HPDE6-E6E7 (cell line): ENCODE measurements around the gene TTC4.

Source experiments
- DNase-seq: peaks from one replicate; pipeline ENCODE4 v3.0.0; 2011; ENCODE audit warnings: missing footprints; ENCODE audit errors: extremely low spot score

Gene TTC4

DNA sequence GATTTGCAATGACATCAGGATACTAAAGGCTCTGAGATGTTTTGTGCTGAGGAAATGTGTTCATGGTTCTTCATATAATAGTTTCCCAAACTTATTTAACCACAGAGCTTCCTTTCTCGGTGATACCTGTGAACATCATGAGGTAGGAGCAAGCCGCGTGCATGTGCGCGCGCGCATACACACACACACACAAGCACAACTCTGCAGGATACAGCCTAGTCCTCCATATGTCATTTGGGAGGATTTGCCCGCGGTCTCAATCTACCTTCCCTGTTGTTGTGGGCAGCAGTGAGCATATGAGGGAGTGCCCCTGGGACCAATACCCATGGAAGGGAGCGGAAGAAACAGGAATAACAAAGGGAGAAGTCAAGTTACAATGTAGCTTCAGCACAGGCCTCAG lies 12.2 kb upstream of the TTC4 start:
- no peak for DNase-seq

DNA sequence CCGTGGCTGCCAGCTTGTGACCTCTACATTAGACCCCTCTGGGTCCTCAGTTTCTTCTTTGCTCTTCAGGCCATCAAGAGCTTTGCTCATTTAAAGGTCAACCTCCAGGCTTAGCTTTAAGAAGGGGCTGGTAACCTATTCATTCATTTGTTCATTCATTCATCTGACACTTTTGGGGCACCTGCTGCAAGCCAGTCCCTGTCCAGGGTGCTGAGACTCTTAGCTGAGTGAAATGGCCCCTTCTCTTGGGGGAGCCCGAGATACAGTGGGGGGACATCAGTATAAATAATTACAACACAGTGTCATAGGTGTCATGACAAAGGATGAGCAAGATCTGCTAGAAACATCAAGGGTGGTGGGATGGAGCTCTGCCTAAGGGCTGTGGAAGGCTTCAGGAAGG lies 10.5 kb upstream of the TTC4 start:
- DNase-seq = no peak

DNA sequence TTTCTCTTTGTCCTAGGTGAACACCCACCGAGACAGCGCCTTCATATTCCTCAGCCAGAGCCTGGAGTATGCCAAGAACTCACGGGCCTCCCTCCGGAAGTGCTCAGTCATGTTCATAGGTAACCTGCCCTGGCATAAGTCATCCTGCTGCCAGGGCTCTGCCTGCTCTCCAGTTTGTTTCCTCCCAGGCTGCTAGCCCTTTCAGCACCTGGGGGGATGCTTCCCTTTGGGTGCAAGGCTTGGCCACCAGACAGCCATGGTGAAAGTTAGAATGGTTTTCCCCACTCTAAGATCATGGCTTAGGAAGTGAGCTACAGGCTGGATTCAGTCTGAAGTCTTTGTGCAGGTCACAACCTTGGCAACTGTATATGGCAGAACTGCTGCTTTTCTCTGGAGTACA lies 9.2 kb upstream of the TTC4 start:
- DNase-seq = no peak

DNA sequence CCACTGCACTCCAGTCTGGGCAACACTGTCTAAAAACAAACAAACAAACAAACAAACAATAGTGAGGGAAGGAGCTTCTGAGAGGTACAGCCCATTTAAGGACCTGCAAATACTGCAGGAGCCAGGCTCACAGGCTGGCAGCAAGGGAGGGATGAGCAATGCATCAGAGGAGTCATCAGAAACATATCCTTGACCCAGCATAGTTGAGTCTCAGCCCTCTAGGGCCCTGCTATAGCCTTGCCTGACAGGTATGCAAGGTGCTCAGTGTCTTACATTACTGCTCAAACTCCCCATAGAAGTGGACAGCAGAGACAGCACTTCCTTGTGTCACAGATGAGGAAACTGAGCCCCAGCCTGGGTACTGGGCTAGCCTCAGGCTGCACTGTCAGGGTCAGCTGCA lies 7.3 kb upstream of the TTC4 start:
- no peak for DNase-seq

DNA sequence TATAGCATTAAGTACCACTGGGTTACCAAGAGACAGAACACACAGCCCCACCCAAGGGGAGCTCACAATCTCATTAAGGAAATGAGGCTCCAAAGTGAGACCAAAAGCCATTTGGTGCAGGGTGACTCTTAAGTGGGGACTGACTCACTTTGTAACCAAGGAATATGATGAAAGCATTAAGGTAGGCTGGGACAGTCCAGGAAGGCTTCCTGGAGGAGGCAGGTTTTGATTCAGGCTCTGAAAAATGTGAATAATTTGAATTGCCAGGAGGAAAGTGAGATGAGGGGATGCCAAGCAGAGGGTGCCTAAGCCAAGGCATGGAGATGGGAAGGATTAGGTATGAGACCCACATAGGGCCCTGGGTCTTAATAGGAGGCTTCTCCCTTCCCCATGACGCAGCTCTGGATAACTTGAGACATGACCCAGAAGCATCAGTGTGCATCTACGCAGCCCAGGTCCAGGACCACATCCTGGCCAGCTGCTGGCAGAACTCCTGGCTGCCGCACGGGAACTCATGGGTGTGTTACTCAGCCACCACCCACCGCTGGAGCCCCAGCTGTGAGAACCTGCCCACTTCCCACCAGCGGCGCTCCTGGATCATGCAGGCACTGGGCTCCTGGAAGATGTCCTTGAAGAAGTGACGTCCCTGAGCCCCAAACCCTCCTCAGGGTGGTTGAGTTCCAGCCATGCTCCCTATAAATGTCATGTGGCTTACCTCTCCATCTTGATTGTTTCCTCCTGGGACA lies 5.9 kb upstream of the TTC4 start:
- no peak for DNase-seq

DNA sequence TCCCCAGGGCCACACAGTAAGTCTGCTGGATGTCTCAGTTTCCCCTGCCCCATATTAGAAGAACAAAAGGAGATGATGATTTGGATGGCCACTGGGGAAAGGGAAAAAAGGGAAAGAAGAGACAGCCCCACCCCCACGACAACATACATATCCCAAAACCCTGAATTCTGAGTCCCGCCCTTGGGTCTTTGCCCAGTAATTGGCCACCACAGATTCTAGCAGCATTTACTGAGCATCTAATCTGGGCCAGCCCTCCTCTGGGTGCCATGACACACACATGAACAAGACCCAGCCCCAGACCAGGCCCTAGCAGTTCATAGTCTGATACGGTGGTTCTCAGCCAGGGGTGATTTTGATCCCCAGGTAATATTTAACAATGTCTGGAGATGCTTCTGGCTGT lies 5.2 kb upstream of the TTC4 start:
- DNase-seq = no peak

DNA sequence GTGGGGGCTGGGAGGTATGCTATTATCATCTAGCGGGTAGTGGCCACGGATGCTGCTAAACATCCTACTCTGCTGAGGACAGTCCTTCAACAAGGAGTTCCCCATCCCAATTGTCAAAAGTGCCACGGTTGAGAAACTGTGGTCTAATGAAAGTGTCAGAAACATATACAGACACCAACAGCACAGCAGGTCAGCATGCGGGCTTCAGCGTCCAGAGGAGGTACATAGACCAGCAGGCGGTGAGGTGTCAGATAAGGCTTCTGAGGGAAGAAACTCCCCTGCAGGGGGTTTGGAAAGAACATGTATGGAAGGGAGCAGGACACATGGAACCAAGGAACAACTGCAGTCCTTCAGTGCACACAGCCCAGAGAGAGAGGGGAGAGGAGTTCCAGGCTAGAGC lies 4.8 kb upstream of the TTC4 start:
- no peak for DNase-seq

DNA sequence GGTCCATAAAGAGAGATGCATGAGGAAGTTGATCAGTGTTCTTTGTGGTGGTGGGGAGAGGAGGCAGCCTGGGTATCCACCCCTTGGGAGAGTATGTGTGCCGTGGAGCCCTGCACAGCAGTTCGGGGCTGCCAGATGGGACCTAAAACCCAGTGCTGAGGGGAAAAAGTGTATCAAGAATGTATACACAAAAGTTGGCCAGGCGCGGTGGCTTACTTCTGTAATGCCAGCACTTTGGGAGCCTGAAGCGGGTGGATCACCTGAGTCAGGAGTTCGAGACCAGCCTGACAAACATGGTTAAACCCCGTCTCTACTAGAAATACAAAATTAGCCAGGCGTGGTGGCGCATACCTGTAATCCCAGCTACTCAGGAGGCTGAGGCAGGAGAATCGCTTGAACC lies 4.1 kb upstream of the TTC4 start:
- no peak for DNase-seq

DNA sequence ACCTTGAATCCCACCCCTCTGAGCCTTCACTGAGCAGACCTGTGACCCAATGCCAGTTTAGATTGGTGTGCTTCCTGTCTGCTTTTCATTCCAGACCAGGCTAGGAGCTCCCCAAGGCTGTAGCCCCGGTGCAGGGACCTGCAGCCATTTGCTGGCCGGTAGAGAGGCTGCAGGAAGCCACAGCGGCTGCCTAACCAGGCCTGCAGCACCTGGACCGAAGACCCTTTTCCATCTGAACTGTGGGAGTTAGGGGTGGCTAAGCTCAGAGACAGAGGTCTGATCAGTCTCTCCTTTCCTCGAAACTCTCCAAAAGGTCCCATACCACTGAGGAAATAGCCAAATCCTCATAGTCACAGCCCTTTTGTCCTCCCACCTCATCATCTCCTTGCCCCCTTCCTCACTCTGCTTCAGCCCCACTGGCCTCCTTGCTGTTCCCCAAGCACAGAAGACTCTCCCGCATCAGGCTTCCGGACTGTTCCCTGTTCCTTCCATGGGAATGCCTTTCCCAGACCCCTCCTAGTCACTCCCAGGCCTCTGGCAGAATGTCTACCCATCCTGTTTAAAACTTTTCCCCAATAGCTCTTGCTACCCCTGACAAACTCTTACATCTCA lies 674 bp upstream of the TTC4 start:
- DNase-seq = no peak

DNA sequence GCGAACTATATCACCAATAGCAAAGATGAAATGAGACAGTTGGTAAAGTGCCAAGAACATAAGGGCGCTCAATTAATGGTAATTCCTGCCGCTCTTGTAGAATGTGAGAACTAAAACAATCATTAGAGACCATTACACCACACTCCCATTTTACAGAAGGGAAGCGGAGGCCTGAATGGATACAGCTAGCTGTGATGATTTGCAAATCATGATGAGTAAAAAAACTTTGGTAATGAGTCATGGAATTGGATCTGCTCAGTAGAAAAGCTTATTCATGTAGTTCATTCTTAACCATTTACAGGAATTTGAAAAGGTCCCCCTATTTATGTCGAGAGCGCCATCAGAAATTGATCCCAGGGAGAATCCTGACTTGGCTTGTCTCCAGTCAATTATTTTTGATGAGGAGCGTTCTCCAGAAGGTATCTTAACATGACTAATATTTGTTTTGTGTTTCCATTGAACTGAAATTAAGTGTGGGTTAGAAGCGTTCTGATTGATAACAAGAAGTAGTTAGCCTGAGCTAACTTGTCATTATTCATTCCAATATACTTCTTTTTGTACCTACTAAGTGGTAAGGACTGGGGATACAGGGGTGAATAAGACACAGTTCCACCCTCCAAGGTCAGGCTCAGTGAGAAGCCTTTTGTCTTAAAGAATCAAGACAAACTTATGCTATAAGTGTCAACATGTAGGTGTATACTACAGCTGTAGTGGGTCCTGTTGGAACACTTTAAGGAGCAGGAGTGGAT lies 812 bp downstream of the TTC4 start:
- no peak for DNase-seq

DNA sequence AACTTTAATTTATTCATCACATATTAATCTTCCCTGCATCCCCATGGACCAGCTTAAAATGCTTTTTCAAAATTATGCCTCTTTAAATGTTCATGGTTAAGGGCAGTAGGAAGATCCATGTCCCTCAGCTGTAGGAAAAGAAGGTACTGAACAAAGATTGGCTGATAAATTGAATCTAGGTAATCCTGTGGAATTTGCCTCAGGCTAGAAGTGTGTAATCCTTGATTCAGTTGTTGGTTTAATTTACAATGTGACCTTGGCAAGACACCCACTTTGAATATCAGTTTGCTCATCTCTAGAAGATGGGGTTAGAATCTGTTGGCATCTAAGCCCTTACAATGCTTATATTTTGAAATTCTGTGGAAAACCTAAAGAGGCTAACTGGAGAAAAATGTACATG lies 6.1 kb downstream of the TTC4 start:
- DNase-seq = no peak

DNA sequence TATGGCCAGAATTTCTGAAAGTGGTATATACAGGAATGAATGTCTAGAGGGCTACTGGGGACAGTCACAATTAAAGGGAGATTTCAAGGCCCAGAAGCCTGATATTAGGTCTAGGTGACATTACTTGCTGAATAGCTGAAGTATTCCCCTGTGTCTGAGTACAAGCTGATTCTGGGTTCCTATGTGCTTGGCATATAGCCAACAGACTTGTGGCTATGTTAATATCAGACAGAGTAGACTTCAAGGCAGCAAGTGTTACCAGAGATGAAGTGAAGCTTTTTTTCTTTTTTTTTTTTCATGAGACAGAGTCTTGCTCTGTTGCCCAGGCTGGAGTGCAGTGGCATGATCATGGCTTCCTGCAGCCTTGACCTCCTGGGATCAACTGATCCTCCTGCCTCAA lies 8.3 kb downstream of the TTC4 start:
- no peak for DNase-seq

DNA sequence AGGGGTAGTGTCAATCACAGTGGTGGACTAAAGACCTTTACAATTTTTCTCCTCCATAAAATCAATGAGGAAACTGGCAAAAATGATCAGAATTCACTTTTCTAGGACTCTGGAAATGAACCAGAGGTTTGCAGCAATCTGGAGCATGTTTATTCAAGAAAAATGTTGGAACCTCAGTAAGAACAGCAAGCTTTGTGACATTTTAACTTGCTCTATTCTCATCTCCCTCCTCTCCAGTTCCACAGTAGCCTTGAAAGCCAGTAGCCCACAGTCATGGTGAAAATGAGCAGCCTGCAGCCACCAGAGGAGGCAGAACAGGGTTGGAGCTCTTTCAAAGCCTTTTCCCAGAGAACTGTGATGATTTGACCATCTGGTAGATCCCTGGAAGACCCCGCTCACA lies 9.1 kb downstream of the TTC4 start:
- no peak for DNase-seq

DNA sequence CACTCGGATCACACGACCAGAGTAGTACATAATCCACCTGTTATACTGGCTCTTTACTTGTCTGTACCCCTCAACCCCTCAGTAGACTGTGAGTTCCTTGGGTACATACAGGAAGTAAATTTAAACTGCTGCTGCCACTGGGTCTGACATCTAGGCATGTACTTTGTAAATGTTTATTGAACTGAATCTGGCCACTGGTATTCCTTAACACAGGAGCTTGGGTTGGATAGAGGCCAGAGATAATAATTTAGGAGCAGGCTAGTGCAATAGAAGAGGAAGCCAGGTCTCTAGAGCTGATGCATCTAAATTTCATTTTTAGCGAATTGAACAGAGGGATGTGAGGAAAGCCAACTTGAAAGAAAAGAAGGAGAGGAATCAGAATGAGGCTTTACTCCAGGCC lies 12.4 kb downstream of the TTC4 start:
- no peak for DNase-seq

DNA sequence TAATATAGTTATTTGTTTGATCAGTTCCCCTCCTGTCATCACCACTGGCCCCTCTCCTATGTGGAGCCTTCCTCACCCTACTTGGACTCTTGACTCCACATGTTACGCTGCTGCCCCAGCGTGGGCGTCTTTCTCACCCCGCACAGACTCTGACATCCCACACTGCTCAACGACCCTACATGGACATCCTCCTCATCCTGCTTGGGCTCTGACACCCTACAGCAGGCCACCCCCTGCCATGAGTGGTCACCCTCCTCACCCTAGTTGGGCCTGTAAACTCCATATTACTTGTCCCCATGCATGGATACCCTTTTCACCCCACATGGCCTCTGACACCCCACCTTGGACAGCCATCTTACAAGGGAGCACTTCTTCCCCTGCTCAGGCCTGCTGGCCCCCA lies 21.0 kb downstream of the TTC4 start:
- DNase-seq = no peak

DNA sequence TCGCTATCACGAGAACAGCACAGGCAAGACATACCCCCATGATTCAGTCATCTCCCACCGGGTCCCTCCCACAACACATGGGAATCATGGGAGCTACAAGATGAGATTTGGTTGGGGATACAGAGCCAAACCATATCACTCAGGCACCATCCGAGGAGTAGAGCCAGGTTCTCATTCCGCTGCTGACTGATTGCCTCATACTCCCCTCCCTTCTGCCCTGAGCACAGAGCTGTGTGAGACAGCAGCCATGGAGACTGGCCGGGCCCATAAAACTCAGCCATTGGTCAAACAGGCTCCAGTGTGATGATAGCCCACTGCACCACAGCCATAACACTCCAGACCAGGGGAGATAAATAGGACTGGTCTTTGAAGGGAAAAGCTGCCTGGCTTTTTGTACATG lies 22.6 kb downstream of the TTC4 start:
- no peak for DNase-seq

DNA sequence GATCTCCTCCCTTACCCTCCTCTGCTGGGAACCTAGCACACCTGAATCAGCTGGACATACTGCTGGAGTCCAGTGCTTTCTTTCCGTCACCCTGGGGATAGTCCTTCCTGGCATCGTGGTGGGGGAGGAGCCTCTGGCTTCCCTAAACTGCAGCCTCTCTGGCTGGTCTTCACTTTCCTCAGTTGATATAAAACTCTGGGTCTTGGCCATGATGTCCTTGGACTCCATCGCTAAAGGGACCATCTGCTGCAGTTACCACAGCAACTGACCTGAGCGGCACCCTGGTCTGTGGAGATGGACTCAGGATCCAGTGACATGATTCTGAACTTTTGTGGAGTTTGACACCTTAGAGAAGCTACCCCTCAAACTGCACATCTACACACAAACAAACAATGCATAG lies 25.9 kb downstream of the TTC4 start:
- no peak for DNase-seq

DNA sequence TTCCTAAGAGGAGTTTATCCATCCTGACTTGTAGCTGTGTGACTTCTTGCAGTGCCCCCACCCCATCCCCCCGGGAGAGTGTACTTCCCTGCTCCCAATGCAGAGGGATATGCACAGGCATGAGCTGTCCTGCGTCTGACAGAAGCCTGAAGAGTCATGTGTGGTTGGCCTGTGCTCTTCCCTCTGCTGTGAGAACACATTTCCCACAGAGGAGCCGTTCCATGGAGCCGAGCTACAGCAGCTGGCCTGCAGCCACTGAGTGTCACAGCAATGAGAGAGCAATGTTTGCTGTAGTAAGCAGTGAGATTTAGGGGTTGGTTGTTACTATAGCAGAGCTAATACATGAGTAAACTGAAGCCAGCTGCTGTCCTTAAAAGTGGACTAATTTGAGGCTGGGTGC lies 26.6 kb downstream of the TTC4 start:
- no peak for DNase-seq

DNA sequence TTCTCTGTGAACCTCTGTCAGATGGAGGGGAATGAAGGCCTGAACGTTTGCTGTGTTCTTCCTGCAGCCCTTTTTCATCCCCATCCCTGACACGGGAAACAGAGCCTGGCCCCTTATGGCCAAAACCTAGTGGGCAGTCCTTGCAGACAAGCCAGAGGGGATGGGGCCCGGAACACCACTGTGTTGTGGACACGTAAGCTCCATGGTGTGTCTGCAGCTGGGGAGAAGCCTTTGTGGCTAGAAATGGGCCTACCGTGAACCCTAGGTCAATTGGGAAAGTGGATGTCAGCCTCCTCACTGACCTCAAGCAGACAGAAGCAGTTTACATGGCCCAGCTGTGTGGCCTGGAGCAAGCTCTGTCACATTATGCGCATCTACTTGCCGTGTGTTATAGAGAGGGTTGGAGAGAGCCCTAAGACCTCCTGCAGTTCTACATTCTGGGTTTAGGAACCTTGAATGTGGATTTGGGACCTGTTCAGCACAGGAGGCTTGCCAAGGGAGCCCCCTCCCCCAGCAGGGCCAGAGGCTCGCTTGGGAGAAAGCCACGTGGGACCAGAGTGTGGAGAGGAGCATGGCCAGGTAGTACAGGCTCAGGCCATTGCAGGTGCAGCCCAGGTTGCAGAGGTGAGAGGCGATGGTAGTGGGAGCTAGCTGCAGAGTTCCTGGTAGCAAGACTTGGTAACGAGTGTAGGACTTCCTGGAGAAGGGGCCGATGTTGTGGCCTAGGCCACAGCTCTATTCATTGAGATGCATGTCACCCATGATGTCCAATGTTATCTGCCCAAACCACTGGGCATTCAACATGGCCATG lies 28.0 kb downstream of the TTC4 start:
- no peak for DNase-seq

DNA sequence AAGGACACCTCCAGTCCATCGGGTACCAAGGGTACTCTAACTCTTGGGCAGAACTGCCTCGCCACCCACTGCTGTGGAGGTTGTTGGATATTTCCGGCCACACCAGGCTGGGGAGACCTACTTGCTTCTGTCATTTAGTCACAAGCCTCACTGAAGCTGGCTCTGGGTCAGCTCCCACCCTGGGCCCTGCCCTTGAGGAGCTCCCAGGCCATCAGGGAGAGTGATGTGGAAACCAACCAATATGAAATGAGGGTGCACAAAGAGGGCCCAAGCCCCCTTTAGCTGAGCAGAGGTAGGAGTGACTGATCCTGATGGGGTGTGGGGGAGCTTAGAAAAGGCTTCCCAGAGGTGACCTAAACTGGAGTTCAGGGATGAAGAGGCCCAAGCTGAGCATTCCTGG lies 29.0 kb downstream of the TTC4 start:
- DNase-seq = no peak

DNA sequence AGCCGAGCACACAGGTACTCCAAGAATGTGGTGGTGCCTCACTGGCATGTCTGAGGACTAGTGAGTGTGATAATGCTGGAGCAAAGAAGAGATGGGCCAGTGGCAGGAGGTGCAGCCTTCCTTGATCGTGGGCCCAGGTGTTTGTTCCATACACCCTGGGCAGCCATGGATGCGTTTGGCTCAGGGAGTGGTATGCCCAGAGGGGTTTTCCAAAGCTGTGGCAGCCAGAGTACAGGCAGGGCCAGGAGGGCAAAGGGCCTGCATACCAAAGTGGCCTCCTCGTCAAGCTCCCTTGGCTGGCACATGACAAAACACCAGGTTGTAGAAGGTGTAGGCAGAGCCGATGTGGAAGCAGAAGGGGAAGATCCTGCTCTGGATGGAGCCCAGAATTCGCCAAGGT lies 29.6 kb downstream of the TTC4 start:
- DNase-seq = no peak

DNA sequence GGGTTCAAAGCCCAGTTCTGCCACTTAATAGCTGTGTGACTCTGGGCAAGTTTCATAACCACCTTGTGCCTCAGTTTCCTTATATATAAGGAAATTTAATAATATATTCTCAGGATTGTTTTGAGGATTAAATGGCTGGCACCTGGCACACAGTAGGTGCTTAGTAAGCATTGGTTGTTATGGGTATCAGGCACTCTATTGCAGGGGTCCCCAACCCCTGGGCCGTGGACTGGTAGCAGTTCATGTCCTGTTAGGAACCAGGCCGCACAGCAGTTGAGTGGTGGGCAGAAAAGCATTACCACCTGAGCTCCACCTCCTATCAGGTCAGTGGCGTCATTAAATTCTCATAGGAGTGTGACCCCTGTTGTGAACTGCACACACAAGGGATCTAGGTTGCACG lies 30.2 kb downstream of the TTC4 start:
- DNase-seq = no peak
